ENCODE results near the gene RGN. TPM values are rescaled to one million over a fixed set of nuclear protein-coding genes. Genes with fewer than 3 reads are reported as not detected.
"Not testable (repeated sequence)": the region's sequence is repeated elsewhere in the genome, so short reads cannot be mapped to it uniquely, and the experiment has no call there.

RGN gene
- polyA plus RNA-seq, 1 donor from 2014 or later, result not detected

DNA sequence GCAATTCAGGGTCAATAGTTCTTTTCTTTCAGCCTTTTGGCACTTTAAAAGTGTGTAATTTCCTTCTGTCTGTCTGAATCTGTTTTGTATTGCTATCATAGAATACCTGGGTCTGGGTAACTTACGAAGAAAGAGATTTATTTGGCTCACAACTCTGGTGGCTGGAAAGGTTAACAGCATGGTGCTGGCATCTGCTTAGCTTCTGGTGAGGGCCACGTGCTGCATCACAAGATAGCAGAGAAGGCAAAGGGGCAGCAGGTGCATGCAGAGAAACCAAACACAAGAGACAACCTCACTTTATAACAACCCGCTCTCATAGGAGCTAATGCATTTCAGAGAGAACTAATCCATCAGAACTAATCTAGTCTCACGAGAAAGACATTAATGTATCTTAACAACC lies 18.8 kb downstream of the RGN start:
- H3K4me1 Mint-ChIP-seq, result peaks cover 0 to 5% (median 0%) of the 10 kb centered on the region in 3 donors
- peak overlapping the region in 1 of 3 donors; percentile 71 for H3K27ac Mint-ChIP-seq
- no peaks in the 10 kb centered on the region for H3K27me3 Mint-ChIP-seq
- H3K36me3 Mint-ChIP-seq, result no peaks in the 10 kb centered on the region
- H3K4me3 Mint-ChIP-seq, result no peak overlapping the region
- H3K9me3 Mint-ChIP-seq, result no peaks in the 10 kb centered on the region

DNA sequence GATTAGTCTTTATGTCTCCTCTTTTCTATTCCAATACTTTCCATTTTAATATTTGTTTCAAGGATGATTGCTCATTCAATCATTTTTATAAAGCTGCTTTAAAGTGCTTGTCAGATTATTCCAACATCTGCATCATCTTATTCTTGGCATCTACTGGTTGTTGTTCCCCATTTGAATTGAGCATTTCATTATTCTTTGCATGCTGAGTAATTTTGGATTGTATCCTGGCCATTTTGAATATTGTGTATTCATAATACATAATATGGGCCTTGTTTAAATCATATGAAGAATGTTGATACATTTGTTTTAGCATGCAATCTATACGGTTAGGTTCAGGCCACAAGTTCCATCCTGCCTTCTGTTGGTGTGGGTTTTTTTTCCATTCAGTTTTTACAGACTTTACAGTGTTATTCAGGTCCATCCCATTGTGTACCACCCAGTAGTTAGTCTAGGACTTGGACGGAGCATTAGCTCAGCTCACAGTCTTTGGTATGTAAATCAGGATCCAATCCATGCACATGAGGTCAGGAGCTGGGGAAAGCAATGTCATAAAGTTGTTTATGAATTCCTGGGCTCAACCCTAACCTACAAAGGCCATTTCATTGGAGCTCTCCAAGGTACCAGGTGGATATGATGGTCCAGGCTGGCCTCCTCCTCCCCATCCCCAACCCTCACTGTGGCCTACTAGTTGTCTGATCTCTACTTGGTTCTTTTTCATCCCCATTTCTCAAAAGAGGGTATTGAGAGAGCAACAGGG lies 20.3 kb downstream of the RGN start:
- no peak overlapping the region for H3K4me3 Mint-ChIP-seq
- no peaks in the 10 kb centered on the region for H3K27me3 Mint-ChIP-seq
- no peaks in the 10 kb centered on the region for H3K4me1 Mint-ChIP-seq
- H3K27ac Mint-ChIP-seq, result no peak overlapping the region
- H3K36me3 Mint-ChIP-seq, result no peaks in the 10 kb centered on the region
- H3K9me3 Mint-ChIP-seq, result no peaks in the 10 kb centered on the region

DNA sequence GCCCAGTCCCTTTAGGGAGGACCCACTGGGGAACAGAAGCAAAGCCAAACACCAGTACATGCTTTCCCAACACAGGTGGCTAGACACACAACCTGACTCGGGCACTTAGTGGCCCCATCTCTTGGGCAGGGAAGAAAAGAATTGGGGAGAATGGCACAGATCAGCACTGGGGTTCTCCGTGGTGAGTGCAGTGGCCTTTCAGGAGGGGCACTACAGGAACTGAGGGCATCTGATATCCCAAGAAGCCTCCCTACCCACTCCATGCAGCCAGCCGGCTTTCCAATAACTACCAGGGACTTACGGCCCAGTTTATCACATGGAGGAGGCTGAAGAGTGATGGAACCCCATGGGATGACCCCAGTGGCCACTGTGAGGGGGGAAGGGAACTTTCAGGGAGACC lies 23.0 kb downstream of the RGN start:
- H3K9me3 Mint-ChIP-seq, result no peaks in the 10 kb centered on the region
- H3K4me3 Mint-ChIP-seq, result no peak overlapping the region
- no peaks in the 10 kb centered on the region for H3K27me3 Mint-ChIP-seq
- no peak overlapping the region for H3K27ac Mint-ChIP-seq
- H3K36me3 Mint-ChIP-seq, result no peaks in the 10 kb centered on the region
- H3K4me1 Mint-ChIP-seq, result no peaks in the 10 kb centered on the region

DNA sequence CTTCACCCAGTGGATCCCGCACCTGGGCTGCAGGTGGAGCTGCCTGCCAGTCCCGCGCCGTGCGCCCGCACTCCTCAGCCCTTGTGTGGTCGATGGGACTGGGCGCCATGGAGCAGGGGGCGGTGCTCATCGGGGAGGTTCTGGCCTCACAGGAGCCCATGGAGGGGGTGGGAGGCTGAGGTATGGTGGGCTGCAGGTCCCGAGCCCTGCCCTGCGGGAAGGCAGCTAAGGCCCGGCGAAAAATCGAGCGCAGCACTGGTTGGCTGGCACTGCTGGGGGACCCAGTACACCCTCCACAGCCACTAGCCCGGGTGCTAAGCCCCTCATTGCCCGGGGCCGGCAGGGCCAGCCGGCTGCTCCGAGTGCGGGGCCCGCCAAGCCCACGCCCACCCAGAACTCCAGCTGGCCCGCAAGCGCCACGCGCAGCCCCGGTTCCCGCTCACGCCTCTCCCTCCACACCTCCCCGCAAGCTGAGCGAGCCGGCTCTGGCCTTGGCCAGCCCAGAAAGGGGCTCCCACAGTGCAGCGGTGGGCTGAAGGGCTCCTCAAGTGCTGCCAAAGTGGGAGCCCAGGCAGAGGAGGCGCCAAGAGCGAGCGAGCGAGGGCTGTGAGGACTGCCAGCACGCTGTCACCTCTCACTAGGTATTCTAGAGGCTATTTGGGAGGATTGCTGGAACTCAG lies 32.8 kb downstream of the RGN start:
- H3K27ac Mint-ChIP-seq, H3K4me1 Mint-ChIP-seq, H3K4me3 Mint-ChIP-seq, H3K36me3 Mint-ChIP-seq, H3K9me3 Mint-ChIP-seq, H3K27me3 Mint-ChIP-seq: not testable (repeated sequence)

DNA sequence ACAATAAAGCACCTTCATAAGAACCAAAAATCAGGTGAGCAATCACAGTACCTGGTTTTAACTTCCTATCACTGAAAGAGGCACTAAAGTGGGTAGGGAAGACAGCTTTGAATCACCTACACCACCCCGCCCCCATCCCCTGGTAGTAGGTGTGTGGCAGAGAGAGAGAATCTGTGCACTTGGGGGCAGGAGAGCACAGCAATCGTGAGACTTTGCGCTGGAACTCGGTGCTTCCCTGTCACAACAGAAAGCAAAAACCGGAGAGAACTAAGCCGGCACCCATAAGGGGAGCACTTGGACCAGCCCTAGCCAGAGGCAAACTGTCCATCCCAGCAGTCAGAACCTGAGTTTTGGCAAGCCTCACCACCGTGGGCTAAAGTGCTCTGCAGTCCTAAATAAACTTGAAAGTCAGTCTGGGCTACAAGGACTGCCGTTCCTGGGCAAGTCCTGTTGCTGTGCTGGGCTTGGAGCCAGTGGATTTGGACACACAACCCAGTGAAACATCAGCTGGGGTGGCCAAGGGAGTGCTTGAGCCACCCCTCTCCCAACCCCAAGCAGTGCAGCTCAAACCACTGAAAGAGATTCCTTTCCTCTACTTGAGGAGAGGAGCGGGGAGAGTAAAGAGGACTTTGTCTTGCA lies 34.2 kb downstream of the RGN start:
- H3K9me3 Mint-ChIP-seq, result peaks cover 0 to 5% (median 0%) of the 10 kb centered on the region in 3 donors
- H3K4me1 Mint-ChIP-seq, result no peaks in the 10 kb centered on the region
- no peaks in the 10 kb centered on the region for H3K27me3 Mint-ChIP-seq
- H3K27ac Mint-ChIP-seq, result peak overlapping the region in 1 of 3 donors; percentile 27
- H3K4me3 Mint-ChIP-seq, result no peak overlapping the region
- H3K36me3 Mint-ChIP-seq, result no peaks in the 10 kb centered on the region

DNA sequence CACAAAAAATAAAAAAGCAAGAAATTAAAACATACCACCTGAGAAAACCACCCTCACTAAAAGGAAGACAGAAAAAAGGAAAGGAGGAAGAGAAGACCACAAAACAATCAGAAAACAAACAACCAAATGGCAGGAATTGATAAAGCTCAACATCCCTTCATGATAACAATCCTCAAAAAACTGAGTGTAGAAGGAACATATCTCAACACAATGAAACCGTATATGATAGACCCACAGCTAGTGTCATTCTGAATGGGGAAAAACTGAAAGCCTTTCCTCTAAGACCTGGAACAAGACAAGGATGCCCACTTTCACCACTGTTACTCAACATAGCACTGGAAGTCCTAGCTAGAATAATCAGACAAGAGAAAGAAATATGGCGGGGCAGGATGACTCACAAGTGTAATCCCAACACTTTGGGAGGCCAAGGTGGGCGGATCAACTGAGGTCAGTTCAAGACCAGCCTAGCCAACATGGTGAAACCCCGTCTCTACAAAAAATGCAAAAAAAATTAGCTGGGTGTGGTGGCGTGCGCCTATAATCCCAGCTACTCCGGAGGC lies 38.4 kb downstream of the RGN start:
- not testable (repeated sequence) for H3K27me3 Mint-ChIP-seq, H3K36me3 Mint-ChIP-seq, H3K4me3 Mint-ChIP-seq, H3K4me1 Mint-ChIP-seq, H3K27ac Mint-ChIP-seq, H3K9me3 Mint-ChIP-seq

DNA sequence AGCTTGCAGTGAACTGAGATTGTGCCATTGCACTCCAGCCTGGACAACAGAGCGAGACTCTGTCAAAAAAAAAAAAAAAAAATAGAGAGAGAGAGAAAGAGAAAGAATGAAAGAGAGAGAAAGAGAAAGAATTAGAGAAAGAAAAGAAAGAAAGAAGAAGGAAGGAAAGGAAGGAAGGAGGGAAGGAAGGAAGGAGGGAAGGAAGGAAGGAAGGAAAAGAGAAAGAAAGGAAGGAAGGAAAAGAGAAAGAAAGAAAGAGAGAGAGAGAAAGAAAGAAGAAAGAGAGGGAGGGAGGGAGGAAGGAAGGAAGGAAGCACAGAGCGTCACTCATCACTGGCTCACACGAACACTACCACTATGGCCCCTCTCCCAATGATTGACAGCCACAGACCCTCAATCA lies 46.2 kb downstream of the RGN start:
- not testable (repeated sequence) for H3K4me1 Mint-ChIP-seq, H3K27ac Mint-ChIP-seq, H3K27me3 Mint-ChIP-seq, H3K4me3 Mint-ChIP-seq, H3K36me3 Mint-ChIP-seq, H3K9me3 Mint-ChIP-seq

DNA sequence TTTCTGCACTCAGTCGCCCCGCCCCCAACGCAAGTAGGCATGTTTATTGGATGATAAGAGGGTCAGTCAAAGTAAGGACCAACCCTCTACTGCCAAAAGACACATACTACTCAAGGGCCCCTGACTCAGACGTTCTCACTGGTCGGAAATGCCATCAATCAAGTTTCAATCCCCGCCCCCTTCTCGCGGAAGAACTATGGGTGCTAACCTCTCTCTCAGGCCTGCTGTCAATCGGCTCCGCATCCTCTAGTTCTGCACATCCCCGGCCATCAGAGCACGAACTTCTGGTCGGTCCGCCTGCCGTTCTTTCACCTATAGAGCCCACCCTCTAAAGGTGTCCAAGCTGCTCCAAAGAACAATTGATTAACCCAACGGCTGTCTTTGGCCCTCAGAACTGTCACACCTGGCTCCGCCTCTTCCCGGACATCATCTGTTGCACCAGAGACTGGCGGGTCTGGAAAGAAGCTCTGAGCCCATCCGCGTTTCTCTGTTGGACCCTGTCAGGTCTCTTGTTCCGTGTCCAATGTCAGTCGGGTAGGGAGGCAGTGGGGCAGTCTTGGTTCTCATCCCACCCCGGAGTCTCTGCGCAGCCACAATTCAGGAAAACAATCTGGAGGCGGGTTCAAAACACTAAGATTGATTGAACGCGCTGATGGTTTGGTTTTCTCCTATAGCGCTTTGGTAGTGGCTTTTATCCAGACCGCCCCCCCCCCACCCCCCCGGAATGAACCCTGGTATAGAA lies 51.1 kb downstream of the RGN start:
- no peaks in the 10 kb centered on the region for H3K36me3 Mint-ChIP-seq
- peaks cover 2% of the 10 kb centered on the region for H3K27me3 Mint-ChIP-seq
- H3K4me3 Mint-ChIP-seq, result peak overlapping the region; percentile 95 to 99 (median 98)
- H3K27ac Mint-ChIP-seq, result peak overlapping the region; percentile 72 to 96 (median 94)
- H3K9me3 Mint-ChIP-seq, result no peaks in the 10 kb centered on the region
- H3K4me1 Mint-ChIP-seq, result peaks cover 0 to 2% (median 1%) of the 10 kb centered on the region in 3 donors

DNA sequence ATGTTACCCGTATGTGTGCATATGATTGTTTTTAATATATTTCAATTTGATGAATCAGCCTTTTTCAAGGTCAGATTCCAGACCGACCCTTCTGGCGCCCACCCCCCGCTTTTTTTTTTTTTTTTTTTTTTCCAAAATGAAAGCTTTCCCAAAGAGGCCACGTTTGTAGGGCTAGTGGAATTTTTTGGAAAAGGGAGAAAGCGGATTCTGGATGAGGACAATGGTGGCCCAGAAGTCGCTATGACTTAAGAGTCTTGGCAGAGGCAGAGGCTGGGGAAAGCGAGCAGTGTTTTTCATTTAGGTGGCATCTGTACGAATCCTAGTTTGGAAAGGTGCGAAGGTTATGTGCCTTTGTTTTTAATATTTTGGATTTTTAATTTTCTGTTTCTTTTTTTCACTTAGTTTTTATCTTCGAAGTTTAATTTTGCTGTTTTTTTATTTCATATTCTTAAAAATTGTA lies 51.7 kb downstream of the RGN start:
- Mint-ChIP-seq H3K4me1 (peaks cover 0 to 2% (median 1%) of the 10 kb centered on the region in 3 donors), H3K9me3 (no peaks in the 10 kb centered on the region), H3K4me3 (peak overlapping the region; percentile 27 to 99 (median 96)), H3K27me3 (peaks cover 2% of the 10 kb centered on the region), H3K36me3 (no peaks in the 10 kb centered on the region), H3K27ac (peak overlapping the region in 1 of 3 donors; percentile 94)

DNA sequence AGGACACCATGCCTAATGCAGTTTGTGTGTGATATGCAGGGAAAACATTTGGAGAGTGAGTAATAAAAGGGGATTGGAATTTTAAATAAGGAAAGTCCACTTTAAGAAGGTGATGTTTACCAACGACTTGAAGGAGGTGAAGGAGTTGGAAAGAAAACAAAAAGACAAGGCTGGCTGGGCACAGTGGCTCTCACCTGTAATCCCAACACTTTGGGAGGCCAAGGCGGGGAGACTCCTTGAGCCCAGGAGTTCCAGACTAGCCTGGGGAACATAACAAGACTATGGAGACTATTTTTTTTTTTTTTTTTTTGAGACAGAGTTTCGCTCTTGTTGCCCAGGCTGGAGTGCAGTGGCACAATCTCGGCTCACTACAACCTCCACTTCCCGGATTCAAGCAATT lies 55.2 kb downstream of the RGN start:
- Mint-ChIP-seq H3K36me3 (no peaks in the 10 kb centered on the region), H3K4me3 (no peak overlapping the region), H3K27me3 (no peaks in the 10 kb centered on the region), H3K4me1 (peaks cover 0 to 2% (median 0%) of the 10 kb centered on the region in 3 donors), H3K9me3 (no peaks in the 10 kb centered on the region), H3K27ac (no peak overlapping the region)

DNA sequence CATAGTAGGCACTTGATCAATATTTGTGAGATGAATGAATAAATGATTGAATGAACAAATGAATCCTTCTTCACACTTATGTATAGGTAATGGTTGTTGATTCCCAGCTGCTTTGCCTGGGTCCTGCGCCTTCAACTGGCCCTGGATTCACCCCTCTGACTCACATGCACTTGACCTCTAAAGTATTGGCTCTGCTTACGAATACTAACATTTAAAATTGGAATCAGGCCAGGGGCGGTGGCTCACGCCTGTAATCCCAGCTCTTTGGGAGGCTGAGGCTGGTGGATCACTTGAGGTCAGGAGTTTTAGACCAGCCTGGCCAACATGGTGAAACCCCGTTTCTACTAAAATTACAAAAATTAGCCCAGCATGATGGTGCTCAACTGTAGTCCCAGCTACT lies 57.4 kb downstream of the RGN start:
- not testable (repeated sequence) for H3K27ac Mint-ChIP-seq, H3K27me3 Mint-ChIP-seq, H3K36me3 Mint-ChIP-seq, H3K4me1 Mint-ChIP-seq, H3K9me3 Mint-ChIP-seq, H3K4me3 Mint-ChIP-seq

DNA sequence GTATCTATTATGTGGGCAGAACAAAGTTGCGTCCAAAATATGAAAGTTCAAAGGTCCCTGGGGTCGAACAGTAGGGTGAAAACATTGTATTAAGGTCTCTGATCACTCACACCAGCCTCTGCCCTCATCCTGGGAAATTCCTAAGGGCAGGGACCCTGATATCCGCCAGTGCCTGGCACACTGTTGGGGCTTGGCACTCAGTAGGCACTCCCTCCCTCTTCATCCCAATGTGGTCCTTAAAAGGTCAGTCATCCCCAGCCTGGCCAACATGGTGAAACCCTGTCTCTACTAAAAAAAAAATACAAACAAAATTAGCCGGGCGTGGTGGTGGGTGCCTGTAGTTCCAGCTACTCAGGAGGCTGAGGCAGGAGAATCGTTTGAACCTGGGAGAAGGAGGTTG lies 59.9 kb downstream of the RGN start:
- Mint-ChIP-seq H3K4me3 (no peak overlapping the region), H3K4me1 (peaks cover under 1 to 5% (median 4%) of the 10 kb centered on the region in 3 donors), H3K36me3 (no peaks in the 10 kb centered on the region), H3K9me3 (no peaks in the 10 kb centered on the region), H3K27me3 (no peaks in the 10 kb centered on the region), H3K27ac (peak overlapping the region in 1 of 3 donors; percentile 21)
